KOPT-K1 (cell line): ENCODE data around the gene KHDRBS2.

Experiments
- H3K27ac ChIP-seq: fragments of 200-600 bp; sonication (generic); 2 replicates; pipeline ENCODE4 v1.5.1; 2016; ENCODE audit warnings: antibody characterized with exemption, mild to moderate bottlenecking, low read depth, low read length; ENCODE audit not compliant: poor library complexity, severe bottlenecking
- H3K36me3 ChIP-seq: fragments of 200-600 bp; sonication (generic); 2 replicates; pipeline ENCODE4 v1.5.1; 2017; ENCODE audit warnings: antibody characterized with exemption, mild to moderate bottlenecking, low read length, moderate library complexity; ENCODE audit not compliant: insufficient read depth
- H3K9me3 ChIP-seq: fragments of 200-600 bp; sonication (generic); 2 replicates; pipeline ENCODE4 v1.5.1; 2017; ENCODE audit warnings: antibody characterized with exemption, low read length, mild to moderate bottlenecking; ENCODE audit not compliant: insufficient read depth, poor library complexity, severe bottlenecking

KHDRBS2 gene

GRCh38 chr6:62285612-62286469, at the start of gene KHDRBS2:
Gene KHDRBS2, minus strand, starts transcription at chr6:62286225.
- no peaks in the 10 kb centered on the region for H3K36me3 ChIP-seq
- no peak within 1 kb of the TSS for H3K27ac ChIP-seq
- no peaks in the 10 kb centered on the region for H3K9me3 ChIP-seq

- Histone ChIP-seq H3K36me3 (no peaks in the 10 kb centered on the region), H3K9me3 (no peaks in the 10 kb centered on the region)
These were observed 42.6 kb upstream of the KHDRBS2 start for GRCh38 chr6:62328607-62329006.

GRCh38 chr6:62324834-62325233, 38.8 kb upstream of the KHDRBS2 start:
- no peaks in the 10 kb centered on the region for H3K36me3 ChIP-seq
- H3K9me3 ChIP-seq, result no peaks in the 10 kb centered on the region
- no peak overlapping the region for H3K27ac ChIP-seq

More at GRCh38 chr6:62328607-62329006, 42.6 kb upstream of the KHDRBS2 start:
- H3K27ac ChIP-seq, result no peak overlapping the region

GRCh38 chr6:62323818-62324431, 37.9 kb upstream of the KHDRBS2 start:
- no peaks in the 10 kb centered on the region for H3K36me3 ChIP-seq
- H3K9me3 ChIP-seq, result no peaks in the 10 kb centered on the region
- H3K27ac ChIP-seq, result no peak overlapping the region

GRCh38 chr6:62298745-62299392, 12.8 kb upstream of the KHDRBS2 start:
- no peaks in the 10 kb centered on the region for H3K9me3 ChIP-seq
- no peak overlapping the region for H3K27ac ChIP-seq

GRCh38 chr6:62296541-62296940, 10.5 kb upstream of the KHDRBS2 start:
- H3K27ac ChIP-seq, result no peak overlapping the region
- H3K36me3 ChIP-seq, result no peaks in the 10 kb centered on the region
- no peaks in the 10 kb centered on the region for H3K9me3 ChIP-seq

More at GRCh38 chr6:62298745-62299392, 12.8 kb upstream of the KHDRBS2 start:
- H3K36me3 ChIP-seq, result no peaks in the 10 kb centered on the region

GRCh38 chr6:62288974-62289373, 2.9 kb upstream of the KHDRBS2 start:
- no peaks in the 10 kb centered on the region for H3K36me3 ChIP-seq
- no peaks in the 10 kb centered on the region for H3K9me3 ChIP-seq
- H3K27ac ChIP-seq, result no peak overlapping the region

- Histone ChIP-seq H3K36me3 (no peaks in the 10 kb centered on the region), H3K27ac (no peak overlapping the region), H3K9me3 (no peaks in the 10 kb centered on the region)
These were observed 2.5 kb upstream of the KHDRBS2 start for GRCh38 chr6:62288562-62288961.

- no peaks in the 10 kb centered on the region for H3K9me3 ChIP-seq
- no peaks in the 10 kb centered on the region for H3K36me3 ChIP-seq
- no peak overlapping the region for H3K27ac ChIP-seq
These were observed 432 bp upstream of the KHDRBS2 start for GRCh38 chr6:62286470-62286843.

GRCh38 chr6:62284725-62285124, 1.3 kb downstream of the KHDRBS2 start:
- Histone ChIP-seq H3K27ac (no peak overlapping the region), H3K36me3 (no peaks in the 10 kb centered on the region), H3K9me3 (no peaks in the 10 kb centered on the region)

- no peak overlapping the region for H3K27ac ChIP-seq
- H3K36me3 ChIP-seq, result no peaks in the 10 kb centered on the region
- H3K9me3 ChIP-seq, result no peaks in the 10 kb centered on the region
These were observed 2.1 kb downstream of the KHDRBS2 start for GRCh38 chr6:62283796-62284411.

- Histone ChIP-seq H3K27ac (no peak overlapping the region), H3K9me3 (no peaks in the 10 kb centered on the region), H3K36me3 (no peaks in the 10 kb centered on the region)
These were observed 2.7 kb downstream of the KHDRBS2 start for GRCh38 chr6:62283365-62283764.

- no peak overlapping the region for H3K27ac ChIP-seq
- no peaks in the 10 kb centered on the region for H3K9me3 ChIP-seq
- no peaks in the 10 kb centered on the region for H3K36me3 ChIP-seq
These were observed 5.9 kb downstream of the KHDRBS2 start for GRCh38 chr6:62280099-62280498.

GRCh38 chr6:62272114-62272513, 13.9 kb downstream of the KHDRBS2 start:
- no peaks in the 10 kb centered on the region for H3K9me3 ChIP-seq
- no peaks in the 10 kb centered on the region for H3K36me3 ChIP-seq
- no peak overlapping the region for H3K27ac ChIP-seq

GRCh38 chr6:62265906-62266525, 20.0 kb downstream of the KHDRBS2 start:
- H3K27ac ChIP-seq, result no peak overlapping the region

More at GRCh38 chr6:62265906-62266525, 20.0 kb downstream of the KHDRBS2 start:
- Histone ChIP-seq H3K9me3 (no peaks in the 10 kb centered on the region), H3K36me3 (no peaks in the 10 kb centered on the region)
